HL-60 (cell line): Measurements from ENCODE around the gene KHSRP.

ENCODE experiments used
- DNase-seq, 2 experiments: peaks; one replicate each; pipeline ENCODE4 v3.0.0-alpha.2; 2010 to 2020; ENCODE audit warnings: low read depth in 1 of 2, low spot score in 1 of 2
- H3K27ac ChIP-seq: fragments of 250-450 bp; sonication (Bioruptor Pico); replicated peaks from 2 replicates; pipeline ENCODE4 v1.5.1; 2020; ENCODE audit warnings: mild to moderate bottlenecking, moderate library complexity
- H3K27me3 ChIP-seq: fragments of 250-450 bp; sonication (Bioruptor Pico); 2 replicates; pipeline ENCODE4 v1.5.1; 2021; ENCODE audit warnings: mild to moderate bottlenecking, moderate library complexity; ENCODE audit not compliant: insufficient read depth, poor library complexity, severe bottlenecking
- H3K4me3 ChIP-seq: replicated peaks from 2 replicates; pipeline ENCODE4 v1.5.1; 2011; ENCODE audit warnings: mild to moderate bottlenecking, control low read depth, low read length; ENCODE audit not compliant: insufficient read depth
- GABPA ChIP-seq: IDR thresholded peaks from 2 replicates; pipeline ENCODE4 v1.6.1; 2012; ENCODE audit warnings: low read depth
- POLR2AphosphoS5 ChIP-seq: IDR thresholded peaks from 2 replicates; pipeline ENCODE4 v1.6.1; 2012; ENCODE audit warnings: low read depth
- SPI1 ChIP-seq: IDR thresholded peaks from 2 replicates; pipeline ENCODE4 v1.6.1; 2012; ENCODE audit warnings: low read depth, mild to moderate bottlenecking, borderline replicate concordance
- TF ChIP-seq, protein P1 (sequence below): IDR thresholded peaks from 2 replicates; pipeline ENCODE4 v1.6.1; 2012; ENCODE audit warnings: low read depth; ENCODE audit not compliant: insufficient replicate concordance
- TF ChIP-seq, protein P2 (sequence below): IDR thresholded peaks from one replicate; pipeline ENCODE4 v1.5.1; 2011; ENCODE audit warnings: low read length, control low read depth, inconsistent platforms; ENCODE audit not compliant: insufficient read depth

Gene KHSRP

DNA sequence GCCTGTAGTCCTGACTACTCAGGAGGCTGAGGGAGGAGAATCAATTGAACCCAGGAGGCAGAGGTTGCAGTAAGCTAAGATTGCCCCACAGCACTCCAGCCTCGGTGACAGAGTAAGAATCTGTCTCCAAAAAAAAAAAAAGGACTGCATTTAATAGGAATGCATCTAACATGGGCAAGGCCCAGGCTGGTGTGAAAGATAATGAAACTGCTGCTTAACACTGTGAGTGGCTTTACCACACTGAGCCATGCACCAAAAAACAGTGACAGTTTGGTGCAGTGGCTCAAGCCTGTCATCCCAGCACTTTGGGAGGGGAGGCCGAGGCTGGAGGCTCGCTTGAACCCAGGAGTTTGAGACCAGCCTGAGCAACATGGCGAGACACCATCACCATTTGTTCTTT is 40.2 kb downstream of the KHSRP start:
- H3K27me3 ChIP-seq: no peaks in the 10 kb centered on the region

DNA sequence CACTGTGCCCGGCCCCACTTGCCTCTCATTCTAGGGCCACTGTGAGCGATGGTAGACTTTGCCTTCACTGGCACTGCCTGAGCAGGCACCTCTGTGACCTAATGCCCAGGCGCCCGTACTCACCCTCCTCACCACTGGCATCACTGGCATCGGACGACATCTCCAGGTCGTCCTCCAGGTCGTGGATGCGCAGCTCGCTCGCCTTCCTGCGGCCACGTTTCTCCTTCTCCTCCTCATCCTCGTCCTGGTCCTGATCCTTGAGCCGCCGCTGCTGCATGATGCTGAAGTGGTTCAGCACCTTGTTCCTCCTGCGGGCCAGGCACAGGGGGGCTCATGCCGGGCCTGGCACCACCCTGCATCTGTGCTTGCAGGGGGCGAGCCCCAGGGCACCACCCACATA is 41.4 kb downstream of the KHSRP start:
- Histone ChIP-seq H3K4me3 (no peak overlapping the region), H3K27me3 (no peaks in the 10 kb centered on the region), H3K27ac (no peak overlapping the region)
- no peak for DNase-seq
- no peak for TF ChIP-seq SPI1
- no peak for TF ChIP-seq GABPA
- TF ChIP-seq POLR2AphosphoS5: no peak
- TF ChIP-seq, protein P1, sequence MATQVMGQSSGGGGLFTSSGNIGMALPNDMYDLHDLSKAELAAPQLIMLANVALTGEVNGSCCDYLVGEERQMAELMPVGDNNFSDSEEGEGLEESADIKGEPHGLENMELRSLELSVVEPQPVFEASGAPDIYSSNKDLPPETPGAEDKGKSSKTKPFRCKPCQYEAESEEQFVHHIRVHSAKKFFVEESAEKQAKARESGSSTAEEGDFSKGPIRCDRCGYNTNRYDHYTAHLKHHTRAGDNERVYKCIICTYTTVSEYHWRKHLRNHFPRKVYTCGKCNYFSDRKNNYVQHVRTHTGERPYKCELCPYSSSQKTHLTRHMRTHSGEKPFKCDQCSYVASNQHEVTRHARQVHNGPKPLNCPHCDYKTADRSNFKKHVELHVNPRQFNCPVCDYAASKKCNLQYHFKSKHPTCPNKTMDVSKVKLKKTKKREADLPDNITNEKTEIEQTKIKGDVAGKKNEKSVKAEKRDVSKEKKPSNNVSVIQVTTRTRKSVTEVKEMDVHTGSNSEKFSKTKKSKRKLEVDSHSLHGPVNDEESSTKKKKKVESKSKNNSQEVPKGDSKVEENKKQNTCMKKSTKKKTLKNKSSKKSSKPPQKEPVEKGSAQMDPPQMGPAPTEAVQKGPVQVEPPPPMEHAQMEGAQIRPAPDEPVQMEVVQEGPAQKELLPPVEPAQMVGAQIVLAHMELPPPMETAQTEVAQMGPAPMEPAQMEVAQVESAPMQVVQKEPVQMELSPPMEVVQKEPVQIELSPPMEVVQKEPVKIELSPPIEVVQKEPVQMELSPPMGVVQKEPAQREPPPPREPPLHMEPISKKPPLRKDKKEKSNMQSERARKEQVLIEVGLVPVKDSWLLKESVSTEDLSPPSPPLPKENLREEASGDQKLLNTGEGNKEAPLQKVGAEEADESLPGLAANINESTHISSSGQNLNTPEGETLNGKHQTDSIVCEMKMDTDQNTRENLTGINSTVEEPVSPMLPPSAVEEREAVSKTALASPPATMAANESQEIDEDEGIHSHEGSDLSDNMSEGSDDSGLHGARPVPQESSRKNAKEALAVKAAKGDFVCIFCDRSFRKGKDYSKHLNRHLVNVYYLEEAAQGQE: no peak
- TF ChIP-seq, protein P2, sequence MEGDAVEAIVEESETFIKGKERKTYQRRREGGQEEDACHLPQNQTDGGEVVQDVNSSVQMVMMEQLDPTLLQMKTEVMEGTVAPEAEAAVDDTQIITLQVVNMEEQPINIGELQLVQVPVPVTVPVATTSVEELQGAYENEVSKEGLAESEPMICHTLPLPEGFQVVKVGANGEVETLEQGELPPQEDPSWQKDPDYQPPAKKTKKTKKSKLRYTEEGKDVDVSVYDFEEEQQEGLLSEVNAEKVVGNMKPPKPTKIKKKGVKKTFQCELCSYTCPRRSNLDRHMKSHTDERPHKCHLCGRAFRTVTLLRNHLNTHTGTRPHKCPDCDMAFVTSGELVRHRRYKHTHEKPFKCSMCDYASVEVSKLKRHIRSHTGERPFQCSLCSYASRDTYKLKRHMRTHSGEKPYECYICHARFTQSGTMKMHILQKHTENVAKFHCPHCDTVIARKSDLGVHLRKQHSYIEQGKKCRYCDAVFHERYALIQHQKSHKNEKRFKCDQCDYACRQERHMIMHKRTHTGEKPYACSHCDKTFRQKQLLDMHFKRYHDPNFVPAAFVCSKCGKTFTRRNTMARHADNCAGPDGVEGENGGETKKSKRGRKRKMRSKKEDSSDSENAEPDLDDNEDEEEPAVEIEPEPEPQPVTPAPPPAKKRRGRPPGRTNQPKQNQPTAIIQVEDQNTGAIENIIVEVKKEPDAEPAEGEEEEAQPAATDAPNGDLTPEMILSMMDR: no peak

More for the DNA sequence above, 40.2 kb downstream of the KHSRP start:
- DNase-seq: no peak
- no peak overlapping the region for H3K27ac ChIP-seq
- no peak overlapping the region for H3K4me3 ChIP-seq
- no peak for TF ChIP-seq GABPA
- TF ChIP-seq POLR2AphosphoS5: no peak
- no peak for TF ChIP-seq SPI1
- TF ChIP-seq, protein P2: no peak
- TF ChIP-seq, protein P1: no peak

DNA sequence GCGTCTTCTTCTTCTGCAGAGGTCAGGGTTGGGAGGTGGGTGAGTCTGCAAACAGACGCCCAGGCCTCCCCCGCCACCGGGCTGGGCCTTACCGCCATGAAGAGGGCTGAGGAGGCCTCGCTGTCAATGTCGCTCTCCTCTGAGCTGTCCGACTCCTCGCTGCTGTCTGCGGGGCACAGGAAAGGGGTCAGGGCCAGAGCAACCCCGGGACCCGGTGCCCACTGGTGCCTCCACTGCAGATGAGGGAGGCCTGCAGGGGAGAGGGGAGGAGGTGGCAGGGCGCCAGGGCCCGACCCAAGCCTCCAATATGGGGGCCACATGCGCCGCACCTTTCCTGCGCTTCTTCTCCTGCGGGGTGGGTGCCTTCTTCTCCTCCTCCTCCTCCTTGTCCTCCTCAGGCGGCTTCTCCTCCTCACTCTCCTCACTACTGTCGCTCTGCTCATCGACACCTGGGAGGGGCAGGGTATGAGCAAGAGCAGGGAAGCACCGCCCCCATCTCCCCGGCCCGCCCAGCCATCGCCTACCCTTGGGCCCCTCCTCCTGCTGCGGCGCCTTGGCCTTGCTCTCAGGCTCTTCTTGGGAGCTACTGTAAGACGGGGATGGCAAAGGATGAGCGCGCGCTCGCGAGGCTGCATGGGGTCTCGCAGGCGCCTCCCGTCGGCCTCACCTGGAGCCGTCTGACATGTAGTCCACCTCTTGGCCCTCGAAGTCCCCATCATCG is 43.4 kb downstream of the KHSRP start:
- no peak for DNase-seq
- TF ChIP-seq, protein P1: no peak
- no peak for TF ChIP-seq SPI1
- TF ChIP-seq GABPA: no peak
- TF ChIP-seq POLR2AphosphoS5: no peak
- TF ChIP-seq, protein P2: no peak
- Histone ChIP-seq H3K27me3 (no peaks in the 10 kb centered on the region), H3K27ac (no peak overlapping the region), H3K4me3 (no peak overlapping the region)
